Inferior parietal cortex (tissue), 1 donor: ENCODE results near the gene GCC1.

Experiments
- DNase-seq: peaks from one replicate; pipeline ENCODE4 v3.0.0-alpha.2; 2016; ENCODE audit errors: extremely low spot score

The GCC1 gene

GRCh38 chr7:127585044-127585953 lies at the start of gene GCC1:
Gene GCC1, minus strand, starts transcription at chr7:127585596. Its CDS starts 414 bp downstream, at chr7:127585182.
- DNase-seq = peak; percentile 94

GRCh38 chr7:127632276-127632910 lies 47.0 kb upstream of the GCC1 start:
- DNase-seq = no peak

GRCh38 chr7:127629268-127629854 lies 44.0 kb upstream of the GCC1 start:
- DNase-seq = no peak

- no peak for DNase-seq
Measured at GRCh38 chr7:127628445-127628844, 43.0 kb upstream of the GCC1 start.

- DNase-seq = no peak
Measured at GRCh38 chr7:127625331-127625730, 39.9 kb upstream of the GCC1 start.

- DNase-seq = no peak
Measured at GRCh38 chr7:127620406-127621233, 35.2 kb upstream of the GCC1 start.

- DNase-seq = no peak
Measured at GRCh38 chr7:127619681-127620405, 34.4 kb upstream of the GCC1 start.

GRCh38 chr7:127618775-127619174 lies 33.4 kb upstream of the GCC1 start:
- no peak for DNase-seq

- no peak for DNase-seq
Measured at GRCh38 chr7:127618042-127618441, 32.6 kb upstream of the GCC1 start, which contains the start of gene PAX4. Gene PAX4, minus strand, starts transcription at chr7:127618142. Its CDS starts 2,214 bp downstream, at chr7:127615928.

GRCh38 chr7:127616724-127617123 lies 31.3 kb upstream of the GCC1 start:
- DNase-seq = no peak

- no peak for DNase-seq
Measured at GRCh38 chr7:127612263-127612662, 26.9 kb upstream of the GCC1 start.

GRCh38 chr7:127609297-127609696 lies 23.9 kb upstream of the GCC1 start:
- no peak for DNase-seq

- DNase-seq = no peak
Measured at GRCh38 chr7:127608446-127608845, 23.1 kb upstream of the GCC1 start.

- DNase-seq = no peak
Measured at GRCh38 chr7:127600885-127601284, 15.5 kb upstream of the GCC1 start.

GRCh38 chr7:127598318-127598717 lies 12.9 kb upstream of the GCC1 start:
- DNase-seq = no peak

GRCh38 chr7:127595737-127596136 lies 10.3 kb upstream of the GCC1 start:
- no peak for DNase-seq

- DNase-seq = no peak
Measured at GRCh38 chr7:127594490-127594889, 9.1 kb upstream of the GCC1 start.

- DNase-seq = no peak
Measured at GRCh38 chr7:127592550-127592949, 7.2 kb upstream of the GCC1 start.

- DNase-seq = no peak
Measured at GRCh38 chr7:127591591-127591990, 6.2 kb upstream of the GCC1 start.

GRCh38 chr7:127591189-127591588 lies 5.8 kb upstream of the GCC1 start:
- no peak for DNase-seq

- DNase-seq = no peak
Measured at GRCh38 chr7:127589896-127590295, 4.5 kb upstream of the GCC1 start.
